ENCODE measurements around the gene FOSB. TPM values are rescaled to one million over a fixed set of nuclear protein-coding genes. Genes with fewer than 3 reads are reported as not detected.
"Not testable (repeated sequence)": the region's sequence is repeated elsewhere in the genome, so short reads cannot be mapped to it uniquely, and the experiment has no call there.

FOSB gene
- total RNA-seq, 6 donors from 2014 or later = 8.8 to 152 (median 94.9) TPM; not detected in 1

DNA sequence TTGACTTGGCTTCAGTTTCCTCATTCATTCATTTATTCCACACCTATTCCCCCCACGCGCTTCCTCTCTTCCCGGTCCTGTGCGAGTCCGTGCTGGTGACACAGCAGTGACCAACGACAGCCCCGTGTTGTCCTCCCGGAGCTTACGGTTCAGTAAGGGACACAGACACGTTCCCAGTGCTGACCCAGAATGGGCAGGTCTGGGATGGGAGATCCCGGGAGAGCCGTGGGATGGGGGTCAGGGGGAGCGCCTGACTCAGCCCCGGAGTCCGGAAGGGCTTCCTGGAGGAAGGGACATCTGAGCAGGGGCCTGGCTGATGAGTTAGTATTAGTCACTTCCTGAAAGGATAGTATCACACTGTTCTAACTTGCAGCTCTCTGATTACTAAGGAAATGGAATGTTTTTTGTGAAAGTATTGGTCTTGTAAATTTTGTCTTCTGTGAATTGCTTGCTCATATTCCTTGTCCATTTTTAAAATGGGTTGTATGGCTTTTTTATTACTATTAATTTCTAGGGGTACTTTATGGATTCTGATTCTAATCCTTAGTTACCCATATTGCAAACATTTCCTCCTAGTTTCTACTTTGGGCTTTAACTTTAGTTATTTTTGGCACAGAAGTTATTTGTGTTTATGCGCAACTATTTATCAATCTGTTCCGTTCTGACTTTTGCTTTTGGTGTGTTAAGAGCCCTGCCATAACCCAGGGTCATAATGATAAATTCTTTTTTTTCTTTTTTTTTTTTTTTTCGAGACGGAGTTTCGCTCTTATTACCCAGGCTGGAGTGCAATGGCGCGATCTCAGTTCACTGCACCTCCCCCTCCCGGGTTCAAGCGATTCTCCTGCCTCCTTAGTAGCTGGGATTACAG lies 43.4 kb upstream of the FOSB start:
- peak; percentile 68 to 84 for DNase-seq
- H3K4me3 ChIP-seq = peak overlapping the region; percentile 47 to 69 (median 64)
- H3K27ac ChIP-seq = peak overlapping the region; percentile 86 to 94 (median 92)
- peaks cover 2 to 18% (median 12%) of the 10 kb centered on the region in 4 donors for H3K36me3 ChIP-seq
- ATAC-seq (ENCODE audit: low FRiP score in 2 of 2) = peak; percentile 68 to 81
- H3K27me3 ChIP-seq = no peaks in the 10 kb centered on the region
- peaks cover 38 to 65% (median 49%) of the 10 kb centered on the region in 4 donors for H3K4me1 ChIP-seq
- WGBS, 2 donors = 14% methylated on average over 22 to 24 of the region's 24 CpGs
- TF ChIP-seq POLR2A (IDR thresholded peaks at IDR 0.05) (peak in 1 of 4 donors; percentile 26), POLR2AphosphoS5 (IDR thresholded peaks at IDR 0.05) (peak; percentile 75 to 93), EP300 (IDR thresholded peaks at IDR 0.05) (peak in 3 of 4 donors; percentile 30 to 83 (median 81))
- TF ChIP-seq, protein P1, sequence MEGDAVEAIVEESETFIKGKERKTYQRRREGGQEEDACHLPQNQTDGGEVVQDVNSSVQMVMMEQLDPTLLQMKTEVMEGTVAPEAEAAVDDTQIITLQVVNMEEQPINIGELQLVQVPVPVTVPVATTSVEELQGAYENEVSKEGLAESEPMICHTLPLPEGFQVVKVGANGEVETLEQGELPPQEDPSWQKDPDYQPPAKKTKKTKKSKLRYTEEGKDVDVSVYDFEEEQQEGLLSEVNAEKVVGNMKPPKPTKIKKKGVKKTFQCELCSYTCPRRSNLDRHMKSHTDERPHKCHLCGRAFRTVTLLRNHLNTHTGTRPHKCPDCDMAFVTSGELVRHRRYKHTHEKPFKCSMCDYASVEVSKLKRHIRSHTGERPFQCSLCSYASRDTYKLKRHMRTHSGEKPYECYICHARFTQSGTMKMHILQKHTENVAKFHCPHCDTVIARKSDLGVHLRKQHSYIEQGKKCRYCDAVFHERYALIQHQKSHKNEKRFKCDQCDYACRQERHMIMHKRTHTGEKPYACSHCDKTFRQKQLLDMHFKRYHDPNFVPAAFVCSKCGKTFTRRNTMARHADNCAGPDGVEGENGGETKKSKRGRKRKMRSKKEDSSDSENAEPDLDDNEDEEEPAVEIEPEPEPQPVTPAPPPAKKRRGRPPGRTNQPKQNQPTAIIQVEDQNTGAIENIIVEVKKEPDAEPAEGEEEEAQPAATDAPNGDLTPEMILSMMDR (IDR thresholded peaks at IDR 0.05) = no peak
- no peaks in the 10 kb centered on the region for H3K9me3 ChIP-seq

DNA sequence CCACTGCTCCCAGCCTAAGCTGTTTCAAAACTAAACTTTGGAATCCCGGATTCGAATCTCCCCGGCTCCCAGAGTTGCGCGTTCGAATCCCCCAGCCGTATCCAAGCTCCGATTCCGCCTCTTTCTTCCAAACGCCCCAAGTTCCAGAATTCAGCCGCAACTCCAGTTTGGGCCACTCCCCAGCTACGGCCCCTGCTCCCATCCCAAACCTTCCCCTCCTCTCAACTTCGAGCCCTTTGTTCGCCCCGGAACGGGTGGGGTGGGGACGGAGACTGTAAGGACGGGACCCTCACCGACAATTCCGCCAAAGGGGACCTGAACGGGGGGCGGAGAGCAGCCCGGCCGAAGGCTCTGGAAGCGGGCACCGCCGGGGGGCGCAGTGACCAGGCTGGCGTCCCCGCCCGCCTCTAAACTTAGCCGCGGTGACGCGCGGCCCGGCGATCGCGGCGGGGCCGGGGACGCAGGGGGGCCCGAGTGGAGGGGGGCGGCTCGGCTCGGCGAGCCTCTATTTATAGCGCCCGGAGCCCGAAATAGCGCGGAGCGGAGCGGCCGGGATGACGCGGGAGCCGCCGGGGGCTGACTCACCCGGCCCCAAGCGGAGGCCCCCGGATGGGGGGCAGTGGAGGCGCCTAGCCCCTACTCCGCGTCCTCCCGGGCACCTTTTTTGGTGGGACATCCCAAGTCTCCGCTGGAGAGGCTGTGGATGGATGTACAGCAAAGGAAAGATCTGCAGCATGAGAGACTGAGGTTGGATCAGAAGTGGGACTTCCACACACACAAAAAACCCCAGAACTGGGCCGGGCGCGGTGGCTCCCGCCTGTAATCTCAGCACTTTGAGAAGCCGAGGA lies 39.2 kb upstream of the FOSB start:
- TF ChIP-seq POLR2A (IDR thresholded peaks at IDR 0.05) (no peak), POLR2AphosphoS5 (IDR thresholded peaks at IDR 0.05) (peak in 1 of 2 donors; percentile 24), EP300 (IDR thresholded peaks at IDR 0.05) (no peak)
- TF ChIP-seq, protein P1 (IDR thresholded peaks at IDR 0.05) = peak; percentile 40 to 58 (median 54)
- no peaks in the 10 kb centered on the region for H3K9me3 ChIP-seq
- no peaks in the 10 kb centered on the region for H3K36me3 ChIP-seq
- peaks cover 20 to 46% (median 30%) of the 10 kb centered on the region in 4 donors for H3K4me1 ChIP-seq
- peak overlapping the region; percentile 12 to 53 (median 46) for H3K4me3 ChIP-seq
- H3K27me3 ChIP-seq = no peaks in the 10 kb centered on the region
- peak overlapping the region; percentile 29 to 74 (median 56) for H3K27ac ChIP-seq
- DNase-seq (peak in 1 of 2 donors; percentile 90), ATAC-seq (ENCODE audit: low FRiP score in 2 of 2) (peak in 1 of 2 donors; percentile 60)
- WGBS, 2 donors = 1 to 5% methylated on average over 25 to 43 of the region's 73 CpGs

DNA sequence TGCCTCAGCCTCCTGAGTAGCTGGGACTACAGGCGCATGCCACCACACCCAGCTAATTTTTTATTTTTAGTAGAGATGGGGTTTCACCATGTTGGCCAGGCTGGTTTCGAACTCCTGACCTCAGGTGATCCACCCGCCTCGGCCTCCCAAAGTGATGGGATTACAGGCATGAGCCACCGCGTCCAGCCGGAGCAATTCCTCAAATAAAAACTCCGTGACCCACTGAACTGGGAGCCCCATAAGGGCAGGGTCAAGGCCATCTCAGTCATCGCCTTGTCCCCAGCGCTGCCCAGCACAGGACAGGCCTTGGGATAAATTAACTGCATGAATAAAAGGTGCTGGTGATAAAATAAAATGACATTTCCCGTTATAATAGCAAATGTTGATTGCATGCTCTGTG lies 37.9 kb upstream of the FOSB start:
- H3K9me3 ChIP-seq; H3K4me3 ChIP-seq; DNase-seq; H3K27me3 ChIP-seq; H3K36me3 ChIP-seq; ATAC-seq (ENCODE audit: low FRiP score in 2 of 2): not testable (repeated sequence)
- 73 to 89% methylated on average over 11 of the region's 11 CpGs for WGBS, 2 donors
- H3K4me1 ChIP-seq = peaks cover 14 to 35% (median 22%) of the 10 kb centered on the region in 4 donors
- peak overlapping the region in 1 of 4 donors; percentile 67 for H3K27ac ChIP-seq

DNA sequence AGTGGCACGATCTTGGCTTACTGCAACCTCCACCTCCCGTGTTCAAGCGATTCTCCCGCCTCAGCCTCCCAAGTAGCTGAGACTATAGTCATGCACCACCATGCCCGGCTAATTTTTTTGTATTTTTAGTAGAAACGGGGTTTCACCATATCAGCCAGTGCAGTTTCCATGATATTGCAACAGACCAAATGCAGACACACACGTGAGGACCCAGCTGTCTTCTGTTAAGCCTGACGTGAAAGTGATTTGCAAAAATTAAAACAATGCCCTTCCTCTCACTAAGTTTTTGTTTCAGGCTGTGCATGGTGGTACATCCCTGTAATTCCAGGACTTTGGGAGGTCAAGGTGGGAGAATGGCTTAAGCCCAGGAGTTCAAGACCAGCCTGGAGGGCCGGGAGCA lies 36.8 kb upstream of the FOSB start:
- not testable (repeated sequence) for ATAC-seq (ENCODE audit: low FRiP score in 2 of 2); H3K27me3 ChIP-seq; H3K9me3 ChIP-seq; H3K27ac ChIP-seq; H3K4me3 ChIP-seq; DNase-seq; H3K36me3 ChIP-seq
- peaks cover 10 to 27% (median 15%) of the 10 kb centered on the region in 4 donors for H3K4me1 ChIP-seq
- WGBS, 2 donors = 46 to 56% methylated on average over 9 of the region's 9 CpGs

DNA sequence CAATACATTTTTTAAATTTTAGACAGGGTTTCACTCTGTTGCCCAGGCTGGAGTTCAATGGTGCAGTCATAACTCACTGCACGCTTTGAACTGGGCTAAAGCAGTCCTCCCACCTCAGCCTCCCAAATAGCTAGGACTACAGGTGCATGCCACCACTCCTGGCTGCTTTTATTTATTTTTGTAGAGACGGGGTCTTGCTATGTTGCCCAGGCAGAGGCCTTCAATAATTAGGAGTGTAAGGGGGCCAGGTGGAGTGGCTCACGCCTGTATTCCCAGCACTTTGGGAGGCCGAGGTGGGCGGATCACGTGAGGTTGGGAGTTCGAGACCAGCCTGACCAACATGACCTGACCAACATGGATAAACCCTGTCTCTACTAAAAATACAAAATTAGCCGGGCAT lies 35.3 kb upstream of the FOSB start:
- 90 to 93% methylated on average over 8 of the region's 8 CpGs for WGBS, 2 donors

DNA sequence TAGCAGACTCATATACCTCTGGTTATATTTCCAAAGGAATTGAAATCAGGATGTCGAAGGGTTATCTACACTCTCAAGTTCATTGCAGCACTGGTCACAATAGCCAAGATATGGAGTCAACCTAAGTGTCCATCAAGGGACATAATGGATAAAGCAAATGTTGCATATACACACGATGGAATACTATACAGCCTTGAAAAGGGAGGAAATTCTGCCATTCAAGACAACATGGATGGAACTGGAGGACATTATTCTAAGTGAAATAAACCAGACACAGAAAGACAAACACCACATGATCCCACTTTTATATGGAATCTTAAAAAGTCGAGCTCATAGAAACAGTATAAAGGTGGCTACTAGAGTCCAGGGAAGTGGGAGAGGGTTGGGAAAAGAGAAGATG lies 30.5 kb upstream of the FOSB start:
- no peak for DNase-seq
- WGBS, 2 donors = 90% methylated on average over 3 of the region's 3 CpGs
- Histone ChIP-seq H3K36me3 (no peaks in the 10 kb centered on the region), H3K4me3 (no peak overlapping the region), H3K27ac (no peak overlapping the region), H3K4me1 (peaks cover 9 to 19% (median 10%) of the 10 kb centered on the region in 4 donors), H3K9me3 (no peaks in the 10 kb centered on the region), H3K27me3 (no peaks in the 10 kb centered on the region)
- TF ChIP-seq EP300 (IDR thresholded peaks at IDR 0.05) (no peak), POLR2AphosphoS5 (IDR thresholded peaks at IDR 0.05) (no peak), POLR2A (IDR thresholded peaks at IDR 0.05) (no peak)
- TF ChIP-seq, protein P1 (IDR thresholded peaks at IDR 0.05) = no peak
- no peak for ATAC-seq (ENCODE audit: low FRiP score in 2 of 2)

More for the DNA sequence above, 35.3 kb upstream of the FOSB start:
- not testable (repeated sequence) for H3K36me3 ChIP-seq; DNase-seq; ATAC-seq (ENCODE audit: low FRiP score in 2 of 2); H3K4me3 ChIP-seq; H3K9me3 ChIP-seq; H3K27ac ChIP-seq; H3K27me3 ChIP-seq
- peaks cover 10 to 20% (median 14%) of the 10 kb centered on the region in 4 donors for H3K4me1 ChIP-seq
